Measurements from ENCODE around the gene MIER2. TPM values are rescaled to one million over a fixed set of nuclear protein-coding genes. Genes with fewer than 3 reads are reported as not detected.

MIER2 gene
- total and polyA plus RNA-seq, 4 donors: 2.7 to 4.1 (median 3.7) TPM

- TF ChIP-seq GABPA (IDR thresholded peaks at IDR 0.05 in 1 of 2, conservative IDR thresholded peaks at IDR 0.05 in 1 of 2) (no peak), HNF4A (conservative IDR thresholded peaks at IDR 0.05) (no peak), ZBTB33 (IDR thresholded peaks at IDR 0.05) (no peak), RXRA (IDR thresholded peaks at IDR 0.05) (no peak), YY1 (IDR thresholded peaks at IDR 0.05) (no peak), RAD21 (IDR thresholded peaks at IDR 0.05) (no peak), REST (IDR thresholded peaks at IDR 0.05) (no peak), JUND (IDR thresholded peaks at IDR 0.05) (no peak), CTCF (IDR thresholded peaks at IDR 0.05; ENCODE audit: low read depth, low read length, missing input control) (no peak), HNF4G (IDR thresholded peaks at IDR 0.05) (no peak), NR2F2 (IDR thresholded peaks at IDR 0.05) (no peak), FOXA1 (IDR thresholded peaks at IDR 0.05) (no peak), SP1 (IDR thresholded peaks at IDR 0.05) (no peak)
- H3K36me3 ChIP-seq (ENCODE audit: control insufficient read depth in 4 of 4, insufficient read depth in 3 of 4, low read depth in 1 of 4, low read length in 3 of 4): no peaks in the 10 kb centered on the region
- DNase-seq (ENCODE audit: low spot score): no peak
- no peak overlapping the region for H3K4me3 ChIP-seq (ENCODE audit: low read depth in 1 of 3, low read length in 3 of 3)
- H3K9ac ChIP-seq (ENCODE audit: low read depth in 1 of 2, low read length in 2 of 2): no peak overlapping the region
- H3K4me1 ChIP-seq (ENCODE audit: control insufficient read depth in 4 of 4, insufficient read depth in 4 of 4, low read length in 3 of 4): no peaks in the 10 kb centered on the region
- peaks cover 0 to 4% (median 0%) of the 10 kb centered on the region in 4 donors for H3K27me3 ChIP-seq (ENCODE audit: control insufficient read depth in 4 of 4, insufficient read depth in 4 of 4, low read length in 3 of 4)
- WGBS: 81% methylated on average over 30 of the region's 30 CpGs
- H3K27ac ChIP-seq (ENCODE audit: low read depth in 1 of 2, low read length in 2 of 2): no peak overlapping the region
- no peaks in the 10 kb centered on the region for H3K9me3 ChIP-seq (ENCODE audit: control insufficient read depth in 4 of 4, low read length in 3 of 4)
Observed at GRCh38 chr19:390386-391206, 46.0 kb upstream of the MIER2 start.

GRCh38 chr19:389935-390289, 45.3 kb upstream of the MIER2 start:
- no peaks in the 10 kb centered on the region for H3K9me3 ChIP-seq (ENCODE audit: control insufficient read depth in 4 of 4, low read length in 3 of 4)
- H3K27ac ChIP-seq (ENCODE audit: low read depth in 1 of 2, low read length in 2 of 2): no peak overlapping the region
- DNase-seq (ENCODE audit: low spot score): no peak
- H3K4me1 ChIP-seq (ENCODE audit: control insufficient read depth in 4 of 4, insufficient read depth in 4 of 4, low read length in 3 of 4): no peaks in the 10 kb centered on the region
- H3K27me3 ChIP-seq (ENCODE audit: control insufficient read depth in 4 of 4, insufficient read depth in 4 of 4, low read length in 3 of 4): peaks cover 0 to 4% (median 0%) of the 10 kb centered on the region in 4 donors
- H3K36me3 ChIP-seq (ENCODE audit: control insufficient read depth in 4 of 4, insufficient read depth in 3 of 4, low read depth in 1 of 4, low read length in 3 of 4): no peaks in the 10 kb centered on the region
- 75% methylated on average over 12 of the region's 12 CpGs for WGBS
- H3K4me3 ChIP-seq (ENCODE audit: low read depth in 1 of 3, low read length in 3 of 3): no peak overlapping the region
- no peak overlapping the region for H3K9ac ChIP-seq (ENCODE audit: low read depth in 1 of 2, low read length in 2 of 2)
- TF ChIP-seq SP1 (IDR thresholded peaks at IDR 0.05) (no peak), CTCF (IDR thresholded peaks at IDR 0.05; ENCODE audit: low read depth, low read length, missing input control) (no peak), HNF4G (IDR thresholded peaks at IDR 0.05) (no peak), ATF3 (IDR thresholded peaks at IDR 0.05) (no peak), RXRA (IDR thresholded peaks at IDR 0.05) (no peak), JUND (IDR thresholded peaks at IDR 0.05) (no peak), REST (IDR thresholded peaks at IDR 0.05) (no peak), ZBTB33 (IDR thresholded peaks at IDR 0.05) (no peak)

Data from liver (tissue), 9 donors.